HCT116 (cell line): ENCODE data around the gene PAIP1. TPM values are rescaled to one million over a fixed set of nuclear protein-coding genes. Genes with fewer than 3 reads are reported as not detected.
"Not testable (repeated sequence)": the region's sequence is repeated elsewhere in the genome, so short reads cannot be mapped to it uniquely, and the experiment has no call there.

Experiments
- ATAC-seq: fragments of 200-7000 bp; cut with Tn5 transposase; 2 replicates; pipeline ENCODE4 v1.9.1; 2020; ENCODE audit warnings: mild to moderate bottlenecking, moderate library complexity
- BruUV-seq: library from RNA; stranded (reverse); fragments of 400-500 nt; replicated peaks from 2 replicates; lab custom pipeline; 2021; lab: Mats Ljungman, UMichigan
- CTCF ChIA-PET: fragments of 300-600 bp; sonication (Branson Sonifier 250); formaldehyde crosslinking; loops from one replicate; lab custom pipeline; 2021; ENCODE audit warnings: antibody characterized with exemption; lab: Charles Lee
- POLR2A ChIA-PET: fragments of 300-600, 350-600 bp; sonication (Branson Sonifier 250); formaldehyde crosslinking; loops from one replicate; lab custom pipeline; 2021; ENCODE audit warnings: antibody characterized with exemption; lab: Charles Lee
- RAD21 ChIA-PET, 2 experiments: fragments of 300-600 bp; sonication (Branson Sonifier 250); formaldehyde crosslinking; loops; one replicate each; lab custom pipeline; 2023; ENCODE audit warnings: low total read pairs in 2 of 2; ENCODE audit not compliant: uncharacterized antibody in 2 of 2, unreplicated experiment in 2 of 2, low non-redundant PET in 1 of 2; lab: Charles Lee
- DNase-seq: peaks from one replicate; pipeline ENCODE4 v3.0.0-alpha.2; 2010; ENCODE audit warnings: low read depth, low spot score
- H2AFZ ChIP-seq: fragments of 200-600 bp; shearing (Covaris generic), sonication (generic); 2 replicates; pipeline ENCODE4 v1.6.1; 2017; ENCODE audit warnings: low read depth, mixed run types, mixed read lengths, antibody characterized with exemption, low read length; ENCODE audit not compliant: poor library complexity, severe bottlenecking
- H3K27ac ChIP-seq: 2 replicates; pipeline ENCODE4 v1.5.1; 2012; ENCODE audit warnings: low read depth, low read length
- H3K27me3 ChIP-seq: fragments of 200-600 bp; sonication (generic); 2 replicates; pipeline ENCODE4 v1.6.1; 2016; ENCODE audit warnings: mixed run types, low read length, mixed read lengths; ENCODE audit not compliant: insufficient read depth
- H3K36me3 ChIP-seq, 2 experiments: fragments of 200-500 bp in 1 of 2; fragments of 200-600 bp in 1 of 2; sonication (Bioruptor generic) in 1 of 2; sonication (generic) in 1 of 2; 2 replicates each; pipeline versions ENCODE4 v1.5.1 to v1.6.1; 2014 to 2016; ENCODE audit warnings: low read length in 2 of 2, inconsistent platforms in 1 of 2, mixed read lengths in 1 of 2, mixed run types in 1 of 2; ENCODE audit not compliant: insufficient read depth in 2 of 2, control insufficient read depth in 1 of 2
- H3K4me1 ChIP-seq, 2 experiments: fragments of 200-600 bp in 1 of 2; sonication (generic) in 1 of 2; 2 replicates each; pipeline versions ENCODE4 v1.5.1 to v1.6.1; 2012 to 2017; ENCODE audit warnings: low read length in 2 of 2, inconsistent platforms in 1 of 2, mild to moderate bottlenecking in 1 of 2, mixed read lengths in 1 of 2, mixed run types in 1 of 2, moderate library complexity in 1 of 2; ENCODE audit not compliant: insufficient read depth in 2 of 2, control insufficient read depth in 1 of 2
- H3K4me2 ChIP-seq: fragments of 200-600 bp; sonication (generic); 2 replicates; pipeline ENCODE4 v1.6.1; 2017; ENCODE audit warnings: mixed run types, low read length, mixed read lengths
- H3K4me3 ChIP-seq, 2 experiments: fragments of 200-600 bp in 1 of 2; sonication (generic) in 1 of 2; replicated peaks in 1 of 2; 2 replicates each; pipeline ENCODE4 v1.5.1; 2011 to 2016; ENCODE audit warnings: low read length in 2 of 2, control low read depth in 1 of 2, low read depth in 1 of 2, mild to moderate bottlenecking in 1 of 2, mixed read lengths in 1 of 2, mixed run types in 1 of 2
- H3K79me2 ChIP-seq: fragments of 200-600 bp; sonication (generic); 2 replicates; pipeline ENCODE4 v1.6.1; 2017; ENCODE audit warnings: mild to moderate bottlenecking, mixed run types, low read length, moderate library complexity, mixed read lengths; ENCODE audit not compliant: insufficient read depth
- H3K9ac ChIP-seq: fragments of 200-600 bp; sonication (generic); 2 replicates; pipeline ENCODE4 v1.6.1; 2016; ENCODE audit warnings: low read length, mixed read lengths
- H3K9me2 ChIP-seq: fragments of 200-600 bp; sonication (generic), shearing (Covaris generic); 2 replicates; pipeline ENCODE4 v1.6.1; 2017; ENCODE audit warnings: mixed run types, mild to moderate bottlenecking, moderate library complexity; ENCODE audit not compliant: insufficient read depth
- H3K9me3 ChIP-seq, 2 experiments: fragments of 200-500 bp in 1 of 2; fragments of 200-600 bp in 1 of 2; sonication (Bioruptor generic) in 1 of 2; sonication (generic) in 1 of 2; 2 replicates each; pipeline ENCODE4 v1.6.1; 2014 to 2017; ENCODE audit warnings: low read length in 2 of 2, mixed read lengths in 2 of 2, inconsistent platforms in 1 of 2, low read depth in 1 of 2, mild to moderate bottlenecking in 1 of 2, mixed run types in 1 of 2, moderate library complexity in 1 of 2; ENCODE audit not compliant: control insufficient read depth in 1 of 2, insufficient read depth in 1 of 2
- H4K20me1 ChIP-seq: fragments of 200-600 bp; sonication (generic), shearing (Covaris generic); 2 replicates; pipeline ENCODE4 v1.6.1; 2017; ENCODE audit warnings: mixed run types, mild to moderate bottlenecking, moderate library complexity; ENCODE audit not compliant: insufficient read depth
- CEBPB ChIP-seq: IDR thresholded peaks from 2 replicates; pipeline ENCODE4 v1.6.1; 2012; ENCODE audit warnings: low read depth
- EZH2 ChIP-seq: fragments of 200-600 bp; sonication (generic); IDR thresholded peaks from 2 replicates; pipeline ENCODE4 v1.6.1; 2017; ENCODE audit warnings: antibody characterized with exemption, mixed run types
- EZH2phosphoT487 ChIP-seq: fragments of 200-600 bp; IDR thresholded peaks from 2 replicates; pipeline ENCODE4 v1.6.1; 2018; ENCODE audit warnings: antibody characterized with exemption, borderline replicate concordance
- POLR2A ChIP-seq: IDR thresholded peaks from 2 replicates; pipeline ENCODE4 v1.7.0; 2011; ENCODE audit warnings: borderline replicate concordance; ENCODE audit not compliant: insufficient read depth, insufficient read length; ENCODE audit errors: extremely low read depth
- TCF7L2 ChIP-seq: IDR thresholded peaks from 2 replicates; pipeline ENCODE4 v1.7.0; 2011; ENCODE audit warnings: borderline replicate concordance, inconsistent platforms; ENCODE audit not compliant: insufficient read depth, insufficient read length; ENCODE audit errors: extremely low read depth
- ZBTB33 ChIP-seq: IDR thresholded peaks from 2 replicates; pipeline ENCODE4 v1.6.1; 2011; ENCODE audit warnings: mild to moderate bottlenecking, low read length, moderate library complexity; ENCODE audit not compliant: insufficient replicate concordance; ENCODE audit errors: extremely low read depth
- ZFX ChIP-seq: fragments of 450-650 bp; IDR thresholded peaks from 2 replicates; pipeline ENCODE4 v1.6.1; 2017
- intact Hi-C: fragments of 100-400 bp; cut with micrococcal nuclease; formaldehyde crosslinking; loops from 2 replicates; pipeline ENCODE4 v1.10.0; 2022
- total RNA-seq: library from RNA; stranded (reverse); gene quantifications from one replicate; pipeline ENCODE4 v1.2.1, GENCODE V29; 2021; ENCODE audit not compliant: unreplicated experiment
- TF ChIP-seq, protein P1 (sequence below): IDR thresholded peaks from 2 replicates; pipeline ENCODE4 v1.6.1; 2012; ENCODE audit warnings: low read depth

PAIP1 gene
- total RNA-seq, 1 experiment from 2014 or later: 83.8 TPM

GRCh38 chr5:43598927-43599326 lies 42.0 kb upstream of the PAIP1 start:
- CTCF ChIA-PET, H2AFZ ChIP-seq, H3K27ac ChIP-seq, DNase-seq, RAD21 ChIA-PET, H3K4me1 ChIP-seq, H3K9ac ChIP-seq, H3K79me2 ChIP-seq, H3K4me2 ChIP-seq, H3K4me3 ChIP-seq, H3K36me3 ChIP-seq, POLR2A ChIA-PET, BruUV-seq, ATAC-seq, H3K27me3 ChIP-seq, H4K20me1 ChIP-seq, H3K9me2 ChIP-seq, intact Hi-C loops, H3K9me3 ChIP-seq: not testable (repeated sequence)

DNA sequence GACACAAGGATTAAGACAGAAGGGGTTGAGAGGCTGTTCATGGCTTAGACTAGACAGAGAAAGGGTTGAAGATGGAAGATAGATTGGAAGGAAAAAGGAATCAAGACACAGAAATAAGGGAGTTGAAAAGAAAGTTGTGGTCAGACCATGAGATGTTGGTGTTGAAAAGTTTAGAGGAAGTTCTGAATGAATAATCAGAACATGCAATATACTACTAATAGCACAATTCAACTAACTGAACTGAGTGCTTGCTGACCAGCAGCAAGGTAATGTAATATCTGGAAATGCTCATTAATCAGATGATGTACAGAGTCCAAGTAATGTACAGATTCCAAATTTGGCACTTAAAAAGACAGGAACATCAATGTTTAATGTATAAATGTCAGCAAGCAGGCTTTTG lies 35.5 kb upstream of the PAIP1 start:
- H3K9me3 ChIP-seq: no peaks in the 10 kb centered on the region
- no peak overlapping the region for H3K4me2 ChIP-seq
- no peaks in the 10 kb centered on the region for H3K9me2 ChIP-seq
- intact Hi-C loops: no loop called here
- no peaks in the 10 kb centered on the region for H3K79me2 ChIP-seq
- ChIA-PET RAD21 (no interaction called here), CTCF (no interaction called here), POLR2A (no interaction called here)
- no peaks in the 10 kb centered on the region for H3K27me3 ChIP-seq
- no peak overlapping the region for H3K9ac ChIP-seq
- no peak for ATAC-seq
- no peaks in the 10 kb centered on the region for H3K36me3 ChIP-seq
- H4K20me1 ChIP-seq: no peaks in the 10 kb centered on the region
- DNase-seq: no peak
- H2AFZ ChIP-seq: no peak overlapping the region
- H3K4me1 ChIP-seq: no peaks in the 10 kb centered on the region
- TF ChIP-seq TCF7L2: no peak
- no peak for TF ChIP-seq EZH2phosphoT487
- no peak for TF ChIP-seq EZH2
- TF ChIP-seq, protein P1, sequence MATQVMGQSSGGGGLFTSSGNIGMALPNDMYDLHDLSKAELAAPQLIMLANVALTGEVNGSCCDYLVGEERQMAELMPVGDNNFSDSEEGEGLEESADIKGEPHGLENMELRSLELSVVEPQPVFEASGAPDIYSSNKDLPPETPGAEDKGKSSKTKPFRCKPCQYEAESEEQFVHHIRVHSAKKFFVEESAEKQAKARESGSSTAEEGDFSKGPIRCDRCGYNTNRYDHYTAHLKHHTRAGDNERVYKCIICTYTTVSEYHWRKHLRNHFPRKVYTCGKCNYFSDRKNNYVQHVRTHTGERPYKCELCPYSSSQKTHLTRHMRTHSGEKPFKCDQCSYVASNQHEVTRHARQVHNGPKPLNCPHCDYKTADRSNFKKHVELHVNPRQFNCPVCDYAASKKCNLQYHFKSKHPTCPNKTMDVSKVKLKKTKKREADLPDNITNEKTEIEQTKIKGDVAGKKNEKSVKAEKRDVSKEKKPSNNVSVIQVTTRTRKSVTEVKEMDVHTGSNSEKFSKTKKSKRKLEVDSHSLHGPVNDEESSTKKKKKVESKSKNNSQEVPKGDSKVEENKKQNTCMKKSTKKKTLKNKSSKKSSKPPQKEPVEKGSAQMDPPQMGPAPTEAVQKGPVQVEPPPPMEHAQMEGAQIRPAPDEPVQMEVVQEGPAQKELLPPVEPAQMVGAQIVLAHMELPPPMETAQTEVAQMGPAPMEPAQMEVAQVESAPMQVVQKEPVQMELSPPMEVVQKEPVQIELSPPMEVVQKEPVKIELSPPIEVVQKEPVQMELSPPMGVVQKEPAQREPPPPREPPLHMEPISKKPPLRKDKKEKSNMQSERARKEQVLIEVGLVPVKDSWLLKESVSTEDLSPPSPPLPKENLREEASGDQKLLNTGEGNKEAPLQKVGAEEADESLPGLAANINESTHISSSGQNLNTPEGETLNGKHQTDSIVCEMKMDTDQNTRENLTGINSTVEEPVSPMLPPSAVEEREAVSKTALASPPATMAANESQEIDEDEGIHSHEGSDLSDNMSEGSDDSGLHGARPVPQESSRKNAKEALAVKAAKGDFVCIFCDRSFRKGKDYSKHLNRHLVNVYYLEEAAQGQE: no peak
- TF ChIP-seq POLR2A: no peak
- TF ChIP-seq ZBTB33: no peak
- no peak for TF ChIP-seq CEBPB
- TF ChIP-seq ZFX: no peak
- H3K27ac ChIP-seq: no peak overlapping the region
- BruUV-seq: no TSS peak
- no peak overlapping the region for H3K4me3 ChIP-seq
